ENCODE results near the gene PRSS21.

PRSS21 gene

DNA sequence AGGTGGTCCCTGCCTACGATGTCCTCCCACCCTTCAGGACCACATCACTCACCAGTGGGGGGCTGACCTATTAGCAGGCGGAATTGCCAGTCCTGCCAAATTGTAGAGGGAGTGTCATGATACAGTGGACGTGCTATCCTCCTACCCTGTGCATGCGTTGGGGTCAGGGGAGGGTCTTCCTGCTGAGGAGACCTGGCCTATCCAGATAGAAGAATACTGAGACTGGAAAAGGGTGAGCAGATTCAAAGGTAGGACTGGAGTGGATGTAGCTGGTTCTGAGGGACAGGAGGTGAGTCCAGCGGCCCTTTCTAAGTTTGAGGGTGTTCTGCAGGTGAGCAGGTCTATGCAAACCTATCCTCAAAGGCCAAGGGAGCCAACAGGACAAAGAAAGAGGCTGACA is 10.8 kb upstream of the PRSS21 start:
- no peak for DNase-seq (ENCODE audit: low spot score)

DNA sequence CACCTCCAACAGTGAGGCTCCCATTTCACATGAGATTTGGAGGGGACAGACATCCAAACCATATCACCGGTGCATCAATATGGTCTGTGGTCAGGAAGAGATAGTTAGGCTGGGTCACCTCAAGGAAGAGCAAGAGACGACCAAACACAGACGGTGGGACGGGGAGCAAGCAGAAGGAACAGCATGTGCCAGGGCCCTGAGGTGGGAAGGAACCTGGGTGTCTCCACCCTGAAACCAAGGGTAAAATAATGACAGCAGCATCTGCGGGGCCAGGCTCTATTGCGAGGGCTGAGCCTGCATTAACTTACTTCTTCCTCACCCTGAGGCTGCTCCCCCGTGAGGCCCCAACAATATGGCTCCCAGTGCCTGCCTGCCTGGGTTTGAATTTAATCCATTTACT is 8.9 kb upstream of the PRSS21 start:
- DNase-seq (ENCODE audit: low spot score): no peak

GRCh38 chr16:2809149-2809760 is 7.8 kb upstream of the PRSS21 start:
- no peak for DNase-seq (ENCODE audit: low spot score)

GRCh38 chr16:2810651-2811050 is 6.4 kb upstream of the PRSS21 start:
- DNase-seq (ENCODE audit: low spot score): no peak

DNA sequence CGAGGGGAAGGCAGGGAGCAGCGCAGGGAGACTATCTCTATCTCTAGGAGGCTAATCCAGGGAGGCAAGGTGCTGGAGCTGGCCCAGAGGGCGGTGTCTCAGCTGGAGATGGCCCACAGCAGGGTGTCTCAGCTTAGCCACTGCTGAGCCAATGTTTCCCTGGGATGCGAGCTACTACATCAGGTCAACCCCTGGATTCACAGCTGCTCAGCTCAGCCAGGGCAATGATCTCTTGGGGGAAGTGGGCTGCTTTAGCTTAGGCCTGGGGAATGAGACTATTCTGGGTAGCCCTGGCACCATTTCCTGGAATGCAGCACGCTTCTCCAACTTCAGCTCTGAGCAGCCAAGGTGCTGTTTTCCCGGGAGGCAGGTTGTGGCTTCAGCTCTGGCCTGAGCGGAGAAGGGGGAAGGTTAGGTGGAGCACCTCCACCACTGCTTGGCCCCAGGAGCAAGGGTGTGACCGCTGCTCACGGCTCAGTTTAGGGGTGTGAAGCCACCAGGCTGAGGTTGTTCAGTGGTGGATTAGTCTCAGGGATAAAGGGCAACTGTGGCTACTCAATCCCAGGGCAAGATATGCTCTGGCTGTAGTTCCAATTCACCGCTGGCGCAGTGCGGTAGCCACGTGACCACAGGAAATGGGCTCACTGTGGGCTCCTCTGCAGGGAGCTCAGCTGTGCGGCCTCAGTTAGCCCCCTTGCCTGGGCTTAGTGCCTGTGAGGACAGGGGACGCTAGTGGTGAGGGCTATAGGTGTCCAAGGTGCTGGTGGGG is 5.2 kb upstream of the PRSS21 start:
- DNase-seq (ENCODE audit: low spot score): no peak

GRCh38 chr16:2813771-2814221 is 3.2 kb upstream of the PRSS21 start:
- no peak for DNase-seq (ENCODE audit: low spot score)

DNA sequence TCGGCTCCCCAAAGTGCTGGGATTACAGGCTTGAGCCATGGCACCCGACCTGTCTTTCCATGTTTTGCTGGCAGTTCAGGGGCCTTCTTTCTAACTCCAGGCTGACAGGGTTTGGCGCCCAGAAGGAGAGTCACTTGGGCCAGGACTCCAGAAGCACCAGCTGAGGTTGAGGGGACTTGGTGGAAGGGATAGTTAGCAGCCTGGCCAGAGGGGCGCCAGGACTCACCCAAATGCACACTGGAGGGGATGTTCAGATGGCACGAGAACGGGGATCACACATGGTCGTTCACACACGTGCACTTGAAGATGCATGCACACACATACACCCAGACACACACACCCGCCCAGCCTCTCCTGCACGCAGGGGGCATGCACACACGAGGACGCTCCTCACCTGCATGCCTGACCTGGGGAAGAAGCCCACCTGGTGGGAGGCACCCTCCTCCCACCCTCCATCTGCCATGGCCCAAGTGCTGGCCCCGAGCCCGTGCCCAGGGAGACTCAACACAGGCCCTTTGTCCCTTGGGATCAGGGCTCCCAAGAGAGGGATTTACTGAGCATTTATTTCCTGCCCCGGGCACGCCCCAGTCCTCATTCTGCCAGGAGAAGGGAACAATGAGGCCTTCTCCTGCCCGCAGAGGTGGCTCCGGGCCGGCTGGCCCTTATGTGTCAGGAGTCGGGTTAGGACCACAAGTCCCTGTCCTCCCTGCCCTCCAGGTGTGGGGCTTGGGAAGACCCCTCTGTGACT is 2.3 kb upstream of the PRSS21 start:
- DNase-seq (ENCODE audit: low spot score): no peak

GRCh38 chr16:2815299-2815771 is 1.7 kb upstream of the PRSS21 start:
- DNase-seq (ENCODE audit: low spot score): no peak

GRCh38 chr16:2817340-2818271 is 569 bp downstream of the PRSS21 start:
- no peak for DNase-seq (ENCODE audit: low spot score)

DNA sequence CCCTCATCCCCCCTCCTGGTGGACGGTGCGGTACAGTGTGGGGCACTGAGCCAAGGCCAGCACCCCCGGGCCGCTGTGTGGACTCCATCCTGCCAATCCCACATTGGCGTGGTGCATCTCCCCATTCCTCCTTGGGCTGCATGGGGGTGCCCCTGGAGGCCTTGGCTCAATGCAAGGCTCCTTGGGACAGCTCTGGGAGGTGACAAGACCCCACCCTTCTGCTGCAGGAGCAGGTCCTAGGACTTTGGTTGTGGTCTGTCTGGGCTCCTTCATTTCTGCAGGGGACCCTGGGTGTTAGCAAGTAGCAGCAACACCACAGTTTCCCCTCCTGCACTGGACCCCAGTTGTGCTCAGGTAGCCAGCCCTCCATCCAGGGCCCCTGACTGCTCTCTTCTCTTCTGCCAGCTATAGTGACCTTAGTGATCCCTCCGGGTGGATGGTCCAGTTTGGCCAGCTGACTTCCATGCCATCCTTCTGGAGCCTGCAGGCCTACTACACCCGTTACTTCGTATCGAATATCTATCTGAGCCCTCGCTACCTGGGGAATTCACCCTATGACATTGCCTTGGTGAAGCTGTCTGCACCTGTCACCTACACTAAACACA is 1.3 kb downstream of the PRSS21 start:
- no peak for DNase-seq (ENCODE audit: low spot score)

- DNase-seq (ENCODE audit: low spot score): no peak
Observed at GRCh38 chr16:2819179-2819938, 2.3 kb downstream of the PRSS21 start.

- no peak for DNase-seq (ENCODE audit: low spot score)
Observed at GRCh38 chr16:2819939-2820835, 3.1 kb downstream of the PRSS21 start.

DNA sequence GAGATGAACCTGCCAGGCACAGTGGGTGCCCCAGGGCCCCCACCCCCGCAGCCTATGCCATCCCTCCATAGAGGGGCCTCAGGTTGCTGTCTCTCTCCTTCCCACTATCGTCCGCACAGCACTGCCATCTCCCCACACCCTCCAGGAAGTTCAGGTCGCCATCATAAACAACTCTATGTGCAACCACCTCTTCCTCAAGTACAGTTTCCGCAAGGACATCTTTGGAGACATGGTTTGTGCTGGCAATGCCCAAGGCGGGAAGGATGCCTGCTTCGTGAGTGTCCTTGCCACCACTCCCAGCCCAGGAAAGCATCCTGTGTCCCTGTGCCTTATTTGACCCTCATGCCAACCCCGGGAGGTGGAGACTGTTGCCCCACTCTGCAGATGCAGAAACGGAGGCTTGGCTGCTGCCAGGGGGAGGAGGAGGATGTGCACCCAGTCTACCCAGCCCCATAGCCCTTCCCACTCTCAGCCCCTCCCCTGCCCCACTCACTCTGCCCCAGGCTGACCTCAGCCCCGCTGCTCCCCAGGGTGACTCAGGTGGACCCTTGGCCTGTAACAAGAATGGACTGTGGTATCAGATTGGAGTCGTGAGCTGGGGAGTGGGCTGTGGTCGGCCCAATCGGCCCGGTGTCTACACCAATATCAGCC is 3.9 kb downstream of the PRSS21 start:
- no peak for DNase-seq (ENCODE audit: low spot score)

DNA sequence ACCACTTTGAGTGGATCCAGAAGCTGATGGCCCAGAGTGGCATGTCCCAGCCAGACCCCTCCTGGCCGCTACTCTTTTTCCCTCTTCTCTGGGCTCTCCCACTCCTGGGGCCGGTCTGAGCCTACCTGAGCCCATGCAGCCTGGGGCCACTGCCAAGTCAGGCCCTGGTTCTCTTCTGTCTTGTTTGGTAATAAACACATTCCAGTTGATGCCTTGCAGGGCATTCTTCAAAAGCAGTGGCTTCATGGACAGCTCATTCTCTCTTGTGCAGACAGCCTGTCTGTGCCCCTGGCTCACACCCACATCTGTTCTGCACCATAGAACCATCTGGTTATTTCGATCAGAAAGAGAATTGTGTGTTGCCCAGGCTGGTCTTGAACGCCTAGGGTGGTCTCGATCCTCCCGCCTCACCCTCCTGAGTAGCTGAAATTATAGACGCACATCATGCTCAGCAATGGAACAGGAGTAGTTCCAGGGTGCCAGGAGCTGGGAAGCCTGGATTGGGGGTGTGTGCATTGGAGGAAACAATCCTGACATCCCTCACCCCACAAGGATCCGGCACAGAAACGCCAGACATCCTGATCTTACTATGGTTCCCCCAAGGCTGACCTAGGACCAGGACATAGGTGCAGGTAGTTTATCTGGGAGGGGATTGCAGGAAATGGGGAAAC is 4.6 kb downstream of the PRSS21 start:
- no peak for DNase-seq (ENCODE audit: low spot score)

GRCh38 chr16:2822158-2822495 is 5.1 kb downstream of the PRSS21 start:
- no peak for DNase-seq (ENCODE audit: low spot score)

- DNase-seq (ENCODE audit: low spot score): no peak
Observed at GRCh38 chr16:2822496-2822895, 5.5 kb downstream of the PRSS21 start.

DNA sequence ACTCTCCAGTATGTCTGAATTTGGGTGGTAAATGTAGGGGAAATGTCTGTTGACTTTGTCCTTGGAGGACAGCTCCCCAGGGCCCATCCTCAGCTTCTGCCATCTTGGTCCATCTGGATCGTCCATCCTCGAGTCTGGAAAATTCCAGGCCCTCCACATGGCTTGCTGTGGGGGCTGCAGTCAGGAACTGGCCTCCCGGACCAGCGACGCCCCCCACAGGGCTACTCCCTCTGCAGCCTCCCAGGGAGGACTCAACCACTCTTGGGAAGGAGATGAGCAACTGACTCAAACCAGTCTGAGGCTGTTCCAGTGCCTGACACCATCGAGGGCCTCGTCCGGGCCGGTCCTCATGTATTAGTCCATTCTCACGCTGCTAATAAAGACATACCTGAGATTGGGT is 7.6 kb downstream of the PRSS21 start:
- DNase-seq (ENCODE audit: low spot score): no peak

DNA sequence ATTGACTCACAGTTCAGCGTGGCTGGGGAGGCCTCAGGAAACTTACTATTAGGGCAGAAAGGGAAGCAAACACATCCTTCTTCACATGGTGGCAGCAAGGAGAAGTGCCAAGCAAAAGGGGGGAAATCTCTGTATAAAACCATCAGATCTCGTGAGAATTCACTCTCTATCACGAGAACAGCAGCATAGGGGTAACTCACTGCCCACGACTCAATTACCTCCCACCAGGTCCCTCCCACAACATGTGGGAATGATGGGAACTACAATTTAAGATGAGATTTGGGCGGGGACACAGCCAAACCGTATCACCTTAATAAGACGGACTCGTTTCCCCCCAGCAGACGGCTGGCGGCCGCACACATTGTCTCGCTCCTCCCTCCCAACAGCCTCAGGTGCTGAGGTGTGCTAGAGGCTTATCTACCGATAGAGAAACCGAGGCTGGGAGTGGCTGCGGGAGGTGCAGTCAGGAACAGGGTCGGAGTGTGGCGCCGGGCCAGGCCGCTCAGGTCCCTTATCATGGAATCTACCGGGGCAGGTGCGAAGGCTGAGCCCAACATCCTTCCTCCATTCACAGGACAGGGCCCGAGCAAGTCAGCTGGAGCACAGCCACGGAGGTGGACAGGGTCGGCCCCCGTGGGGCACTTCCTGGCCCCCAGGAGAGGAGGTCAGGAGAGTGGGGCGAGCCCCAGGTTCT is 8.2 kb downstream of the PRSS21 start:
- no peak for DNase-seq (ENCODE audit: low spot score)

Data from cerebellar cortex (tissue), 1 donor.